BJ (cell line): ENCODE measurements around the gene TTL. TPM values are rescaled to one million over a fixed set of nuclear protein-coding genes. Genes with fewer than 3 reads are reported as not detected.

Experiments
- CTCF ChIA-PET: fragments of 350-600 bp; formaldehyde crosslinking; extraction: SDS; loops from one replicate; lab custom pipeline; 2021; ENCODE audit warnings: antibody characterized with exemption, inconsistent platforms; lab: Yijun Ruan, JAX
- POLR2A ChIA-PET: fragments of 300-600 bp; sonication (Branson Sonifier 250); formaldehyde crosslinking; extraction: SDS; loops from one replicate; lab custom pipeline; 2021; ENCODE audit warnings: antibody characterized with exemption; lab: Charles Lee
- DNase-seq: peaks from one replicate; pipeline ENCODE4 v3.0.0-alpha.2; 2011; ENCODE audit warnings: low read depth
- H3K27me3 ChIP-seq: 2 replicates; pipeline ENCODE4 v1.6.0; 2011; ENCODE audit warnings: low read length; ENCODE audit not compliant: control insufficient read depth, insufficient read depth
- H3K36me3 ChIP-seq: 2 replicates; pipeline ENCODE4 v1.5.1; 2011; ENCODE audit warnings: low read length; ENCODE audit not compliant: control insufficient read depth, insufficient read depth
- H3K4me3 ChIP-seq: 2 replicates; pipeline ENCODE4 v1.5.1; 2011; ENCODE audit warnings: low read depth, mild to moderate bottlenecking, control low read depth, low read length
- polyA plus RNA-seq: library from polyadenylated mRNA; depleted of rRNA; stranded (reverse); fragments of >200 nt; gene quantifications from 2 replicates; pipeline ENCODE4 v1.2.3, GENCODE V29; 2011
- TF ChIP-seq, protein P1 (sequence below): IDR thresholded peaks from 2 replicates; pipeline ENCODE4 v1.5.1; 2011; ENCODE audit warnings: low read depth, mild to moderate bottlenecking, control low read depth, inconsistent platforms, low read length, moderate library complexity; ENCODE audit not compliant: insufficient read depth

TTL gene
- polyA plus RNA-seq, 1 experiment, result 11.1 TPM

DNA sequence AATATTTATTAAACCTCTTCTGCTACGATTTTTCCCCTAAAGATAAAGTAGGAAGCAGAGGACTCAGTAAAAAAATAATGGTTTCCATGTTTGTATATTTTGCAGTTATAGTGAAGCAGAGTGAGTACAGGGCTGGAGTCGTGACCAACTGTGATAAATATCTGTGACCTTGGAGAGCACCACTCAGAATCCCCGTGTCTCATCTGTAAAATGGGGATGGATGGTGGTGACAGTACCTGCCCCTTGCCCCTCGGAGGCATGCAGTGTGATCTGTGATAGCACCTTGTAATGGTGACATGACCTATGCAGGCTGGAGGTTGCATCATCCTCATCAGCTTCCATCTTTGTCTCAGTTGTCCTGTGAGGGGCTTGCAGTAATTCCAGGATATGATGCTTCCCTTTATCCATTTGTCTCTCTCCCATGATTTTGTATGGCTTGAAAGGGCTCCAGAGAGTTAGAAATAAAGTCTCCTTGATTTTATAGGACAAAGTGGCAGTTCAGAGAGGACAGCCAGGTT is 5.5 kb downstream of the TTL start:
- Histone ChIP-seq H3K36me3 (no peaks in the 10 kb centered on the region), H3K4me3 (no peak overlapping the region), H3K27me3 (no peaks in the 10 kb centered on the region)
- ChIA-PET POLR2A (no interaction called here), CTCF (no interaction called here)
- DNase-seq, result no peak
- TF ChIP-seq, protein P1, sequence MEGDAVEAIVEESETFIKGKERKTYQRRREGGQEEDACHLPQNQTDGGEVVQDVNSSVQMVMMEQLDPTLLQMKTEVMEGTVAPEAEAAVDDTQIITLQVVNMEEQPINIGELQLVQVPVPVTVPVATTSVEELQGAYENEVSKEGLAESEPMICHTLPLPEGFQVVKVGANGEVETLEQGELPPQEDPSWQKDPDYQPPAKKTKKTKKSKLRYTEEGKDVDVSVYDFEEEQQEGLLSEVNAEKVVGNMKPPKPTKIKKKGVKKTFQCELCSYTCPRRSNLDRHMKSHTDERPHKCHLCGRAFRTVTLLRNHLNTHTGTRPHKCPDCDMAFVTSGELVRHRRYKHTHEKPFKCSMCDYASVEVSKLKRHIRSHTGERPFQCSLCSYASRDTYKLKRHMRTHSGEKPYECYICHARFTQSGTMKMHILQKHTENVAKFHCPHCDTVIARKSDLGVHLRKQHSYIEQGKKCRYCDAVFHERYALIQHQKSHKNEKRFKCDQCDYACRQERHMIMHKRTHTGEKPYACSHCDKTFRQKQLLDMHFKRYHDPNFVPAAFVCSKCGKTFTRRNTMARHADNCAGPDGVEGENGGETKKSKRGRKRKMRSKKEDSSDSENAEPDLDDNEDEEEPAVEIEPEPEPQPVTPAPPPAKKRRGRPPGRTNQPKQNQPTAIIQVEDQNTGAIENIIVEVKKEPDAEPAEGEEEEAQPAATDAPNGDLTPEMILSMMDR, result no peak

DNA sequence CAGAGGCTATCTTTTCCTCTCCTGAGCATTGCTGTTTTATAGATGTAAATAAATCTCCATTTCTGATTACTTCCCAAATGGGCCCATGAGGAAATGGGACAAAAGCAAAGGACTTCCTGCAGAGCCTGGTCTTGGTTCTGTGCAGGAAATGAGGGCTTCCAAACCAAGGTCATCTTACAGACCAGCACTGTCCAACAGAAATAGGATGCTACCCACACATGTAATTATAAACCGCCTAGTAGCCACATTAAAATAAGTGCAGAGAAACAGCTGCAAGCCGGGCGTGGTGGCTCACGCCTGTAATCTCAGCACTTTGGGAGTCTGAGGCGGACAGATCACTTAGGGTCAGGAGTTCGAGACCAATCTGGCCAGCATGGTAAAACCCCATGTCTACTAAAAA is 6.2 kb downstream of the TTL start:
- CTCF ChIA-PET, result no interaction called here
- DNase-seq, result no peak
- POLR2A ChIA-PET, result no interaction called here
- Histone ChIP-seq H3K27me3 (no peaks in the 10 kb centered on the region), H3K36me3 (no peaks in the 10 kb centered on the region), H3K4me3 (no peak overlapping the region)
- TF ChIP-seq, protein P1, result no peak

DNA sequence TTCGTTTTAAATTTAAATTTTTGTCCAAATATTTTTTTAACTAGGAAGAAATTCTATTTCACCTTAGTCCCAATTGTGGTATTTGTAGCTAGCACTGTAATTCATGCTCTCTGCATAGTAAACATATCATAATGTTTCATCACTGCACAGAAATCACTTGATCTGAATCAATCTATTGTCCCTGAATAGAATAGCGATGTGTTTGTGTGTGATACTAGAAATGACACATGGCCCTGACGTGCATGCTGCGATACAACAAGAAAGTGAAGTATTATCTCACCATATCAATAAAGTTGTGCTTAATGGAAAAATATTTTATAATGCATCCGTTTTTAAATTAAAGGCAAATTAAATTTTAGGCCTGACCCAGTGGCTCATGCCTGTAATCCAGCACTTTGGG is 10.0 kb downstream of the TTL start:
- Histone ChIP-seq H3K27me3 (no peaks in the 10 kb centered on the region), H3K36me3 (0 out of 2 replicates have a peak, but pooled peaks cover 1% of the 10 kb centered on the region), H3K4me3 (no peak overlapping the region)
- no peak for DNase-seq
- TF ChIP-seq, protein P1, result no peak
- POLR2A ChIA-PET, result no interaction called here
- CTCF ChIA-PET, result interaction anchor here (1.5 kb wide), 1 partner anchor 11 kb away, joined by 4 read pairs; no protein-coding TSS in a partner anchor

DNA sequence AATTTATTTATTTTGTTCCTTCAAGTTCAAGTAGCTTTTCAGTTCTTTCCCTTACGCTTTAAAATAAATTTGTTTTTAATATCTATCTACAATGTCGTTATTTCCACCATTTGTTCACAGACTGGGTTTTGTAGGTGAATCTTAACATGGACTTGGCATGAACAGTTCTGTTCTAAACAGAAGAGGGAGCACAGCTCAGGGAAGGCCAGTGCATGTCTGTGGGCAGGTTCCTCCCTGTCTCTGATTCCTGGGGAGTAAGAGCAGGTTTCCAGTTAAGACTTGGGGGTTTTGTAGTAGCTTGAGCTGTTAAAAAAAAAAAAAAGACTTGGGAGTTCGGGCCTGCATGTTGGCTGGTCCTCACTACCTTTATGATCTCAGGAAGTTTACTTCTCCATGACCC is 11.1 kb downstream of the TTL start:
- no peak for DNase-seq
- POLR2A ChIA-PET, result no interaction called here
- CTCF ChIA-PET, result interaction anchor here (1.0 to 1.6 kb wide), 4 partner anchors 9 to 233 kb away, joined by 3 to 8 read pairs (median 4); no protein-coding TSS in a partner anchor

More for the DNA sequence above, 11.1 kb downstream of the TTL start:
- no peak overlapping the region for H3K4me3 ChIP-seq
- H3K36me3 ChIP-seq, result 0 out of 2 replicates have a peak, but pooled peaks cover 1% of the 10 kb centered on the region
- H3K27me3 ChIP-seq, result no peaks in the 10 kb centered on the region
- TF ChIP-seq, protein P1, result peak; percentile 20; the same call in 1 of the 2 replicates
